K562 (cell line): ENCODE results near the gene ETHE1. TPM values are rescaled to one million over a fixed set of nuclear protein-coding genes. Genes with fewer than 3 reads are reported as not detected.

Source experiments
- ATAC-seq: fragments of 200-7000 bp; cut with Tn5 transposase; 3 replicates; pipeline ENCODE4 v1.9.1; 2020; ENCODE audit warnings: moderate library complexity
- BruUV-seq: library from RNA; stranded (reverse); fragments of 400-500 nt; replicated peaks from 2 replicates; lab custom pipeline; 2021; lab: Mats Ljungman, UMichigan
- CTCF ChIA-PET: fragments of 300-600 bp; formaldehyde crosslinking; extraction: SDS; loops from one replicate; lab custom pipeline; 2021; ENCODE audit warnings: low intra/inter-chr PET ratio; lab: Yijun Ruan, JAX
- POLR2A ChIA-PET: fragments of 300-600, 350-650 bp; sonication (Branson Sonifier 250); formaldehyde crosslinking; extraction: SDS; loops from one replicate; lab custom pipeline; 2021; ENCODE audit warnings: antibody characterized with exemption, inconsistent platforms; lab: Yijun Ruan, JAX
- DNase-seq, 4 experiments: peaks; one replicate each; pipeline versions ENCODE4 v3.0.0 to v3.0.0-alpha.2; 2011 to 2018; ENCODE audit warnings: low spot score in 3 of 4, mixed read lengths in 3 of 4; ENCODE audit errors: extremely low read depth in 1 of 4
- FAIRE-seq: peaks from 2 replicates; lab custom pipeline; 2011; peaks lifted over from hg19 to GRCh38; lab: Jason Lieb, UNC
- H2AFZ ChIP-seq: 2 replicates; pipeline ENCODE4 v1.6.0; 2011; ENCODE audit warnings: low read depth, low read length, control low read depth, inconsistent platforms
- H3K27ac ChIP-seq: fragments of 200-600 bp; 3 replicates; pipeline ENCODE4 v1.8.0; 2011; ENCODE audit warnings: low read depth, mild to moderate bottlenecking, control low read depth, inconsistent platforms, low read length, moderate library complexity, mixed read lengths; ENCODE audit errors: extremely low read depth
- H3K27me3 ChIP-seq, 2 experiments: fragments of 300-600 bp in 1 of 2; 2 replicates in 1 of 2; 3 replicates in 1 of 2; pipeline versions ENCODE4 v1.6.0 to v1.8.0; 2011; ENCODE audit warnings: inconsistent platforms in 2 of 2, low read length in 2 of 2, mild to moderate bottlenecking in 1 of 2, mixed read lengths in 1 of 2, moderate library complexity in 1 of 2; ENCODE audit not compliant: control insufficient read depth in 2 of 2, insufficient read depth in 2 of 2
- H3K36me3 ChIP-seq: fragments of 300-600 bp; 3 replicates; pipeline ENCODE4 v1.8.0; 2011; ENCODE audit warnings: mild to moderate bottlenecking, low read length, inconsistent platforms; ENCODE audit not compliant: control insufficient read depth, insufficient read depth
- H3K4me1 ChIP-seq, 2 experiments: fragments of 200-600 bp in 1 of 2; replicated peaks in 1 of 2; 2 replicates in 1 of 2; 3 replicates in 1 of 2; pipeline versions ENCODE4 v1.5.1 to v1.8.0; 2011; ENCODE audit warnings: inconsistent platforms in 2 of 2, low read length in 2 of 2, mild to moderate bottlenecking in 1 of 2, mixed read lengths in 1 of 2, moderate library complexity in 1 of 2; ENCODE audit not compliant: control insufficient read depth in 2 of 2, insufficient read depth in 2 of 2
- H3K4me2 ChIP-seq: 2 replicates; pipeline ENCODE4 v1.6.1; 2011; ENCODE audit warnings: low read length, control low read depth, inconsistent platforms, mixed read lengths; ENCODE audit not compliant: insufficient read depth
- H3K4me3 ChIP-seq: fragments of 200-600 bp; sonication (generic), shearing (Covaris generic); 2 replicates; pipeline ENCODE4 v1.5.1; 2016; ENCODE audit warnings: control low read depth, inconsistent platforms
- H3K79me2 ChIP-seq: fragments of 200-600 bp; 3 replicates; pipeline ENCODE4 v1.8.0; 2011; ENCODE audit warnings: low read length, inconsistent platforms; ENCODE audit not compliant: control insufficient read depth, insufficient read depth
- H3K9ac ChIP-seq, 2 experiments: 2 replicates each; pipeline versions ENCODE4 v1.6.0 to v1.6.1; 2011; ENCODE audit warnings: low read depth in 2 of 2, low read length in 2 of 2, control low read depth in 1 of 2, inconsistent platforms in 1 of 2, mild to moderate bottlenecking in 1 of 2, mixed read lengths in 1 of 2; ENCODE audit not compliant: insufficient read depth in 1 of 2
- H3K9me1 ChIP-seq: one replicate; pipeline ENCODE4 v1.6.0; 2011; ENCODE audit warnings: inconsistent platforms, mild to moderate bottlenecking, low read length, moderate library complexity; ENCODE audit not compliant: control insufficient read depth, insufficient read depth
- H3K9me3 ChIP-seq: replicated peaks from 2 replicates; pipeline ENCODE4 v1.5.1; 2011; ENCODE audit warnings: low read depth, low read length, inconsistent platforms; ENCODE audit not compliant: control insufficient read depth, insufficient read depth
- H4K20me1 ChIP-seq: replicated peaks from 2 replicates; pipeline ENCODE4 v1.6.1; 2011; ENCODE audit warnings: low read length, inconsistent platforms, mixed read lengths; ENCODE audit not compliant: control insufficient read depth, insufficient read depth
- MLX ChIP-seq, 2 experiments: fragments of 450-650 bp in 1 of 2; sonication (generic) in 1 of 2; formaldehyde crosslinking; conservative IDR thresholded peaks; 2 replicates each; pipeline versions ENCODE4 v1.4.0 to v1.8.1; 2020 to 2022; ENCODE audit warnings: mild to moderate bottlenecking in 1 of 2, missing genetic modification reagents in 1 of 2
- ZNF512 ChIP-seq: IDR thresholded peaks from 2 replicates; pipeline ENCODE4 v1.6.1; 2016; ENCODE audit warnings: missing genetic modification characterization, missing compliant biosample characterization
- WGBS: fragments of 100-300 bp; shearing (Covaris generic); methylation state at CpG from one replicate; pipeline ENCODE4 v1.1.6; 2016; ENCODE audit warnings: low coverage, mixed read lengths; ENCODE audit not compliant: insufficient coverage; ENCODE audit errors: missing lambda C conversion rate; 5-methylcytosine and 5-hydroxymethylcytosine counted together
- in situ Hi-C: fragments of 300-500 bp; cut with MboI; formaldehyde crosslinking; loops from 4 replicates; pipeline ENCODE4 v1.15.0; 2018; ENCODE audit warnings: inconsistent platforms, mixed read lengths
- intact Hi-C: fragments of 100-400 bp; cut with micrococcal nuclease; formaldehyde crosslinking; loops from 2 replicates; pipeline ENCODE4 v1.14.2; 2022
- polyA plus RNA-seq, 8 experiments: library from polyadenylated mRNA; depleted of rRNA in 4 of 8; stranded (reverse) in 5 of 8; unstranded in 3 of 8; fragments of >200 nt; fragmentation: Nextera tagmentation in 2 of 8; fragmentation: Illumina TruSeq in 1 of 8; extraction: Ambion mirVana in 2 of 8; extraction: Trizol in 1 of 8; gene quantifications; 2 replicates each; pipeline versions ENCODE4 v1.2.1 to v1.2.3, GENCODE V29; 2011 to 2014; ENCODE audit warnings: inconsistent platforms in 1 of 8, missing spikeins in 1 of 8
- total RNA-seq, 7 experiments: library from RNA; depleted of rRNA in 6 of 7; stranded (reverse); fragments of >200 nt in 6 of 7; fragmentation: Illumina TruSeq in 2 of 7; extraction: Trizol in 2 of 7; gene quantifications; 2 replicates each; pipeline versions ENCODE4 v1.2.1 to v1.2.3, GENCODE V29; 2011 to 2021; ENCODE audit warnings: low replicate concordance in 1 of 7

The ETHE1 gene
- total and polyA plus RNA-seq, 9 of the 15 experiments (the other 6 are each of a cell fraction or from before 2014, with no cell fraction given), result 2.9 to 21.0 (median 10.2) TPM

GRCh38 chr19:43498233-43498842, 28.7 kb downstream of the ETHE1 start:
- Histone ChIP-seq H3K9me1 (no peaks in the 10 kb centered on the region), H3K36me3 (peaks cover 3% of the 10 kb centered on the region; the same call in 1 of the 3 replicates), H3K4me3 (no peak overlapping the region), H3K4me2 (no peak overlapping the region), H3K9me3 (no peaks in the 10 kb centered on the region), H3K4me1 (peaks cover 8 to 13% of the 10 kb centered on the region in 2 experiments; a peak in 4 of 5 replicates), H3K9ac (0 out of 4 replicates have a peak overlapping the region, but pooled peaks of 1 of the 2 experiments have one; percentile 7), H2AFZ (no peak overlapping the region), H3K27me3 (no peaks in the 10 kb centered on the region), H3K27ac (no peak overlapping the region), H4K20me1 (no peaks in the 10 kb centered on the region), H3K79me2 (no peaks in the 10 kb centered on the region)
- ChIA-PET CTCF (no interaction called here), POLR2A (interaction anchor here (0.6 to 0.7 kb wide), 2 partner anchors 35 to 201 kb away, joined by 3 to 4 read pairs; partner anchors contain the start of gene ZNF575)
- DNase-seq, result no peak
- TF ChIP-seq MLX (CRISPR knock-in tag; conservative IDR thresholded peaks at IDR 0.05), result no peak
- peak; percentile 48; the same call in 1 of the 2 replicates for TF ChIP-seq ZNF512 (tag)
- BruUV-seq, result no TSS peak
- in situ Hi-C loops, result no loop called here
- FAIRE-seq, result no peak
- WGBS, result 54% methylated on average over 4 of the region's 5 CpGs
- no peak for ATAC-seq
- intact Hi-C loops, result no loop called here
